ENCODE results near the gene KIF25.

Gene KIF25

GRCh38 chr6:168056892-168057527, 59.5 kb downstream of the KIF25 start:
- Mint-ChIP-seq H3K36me3 (ENCODE audit: low read depth) (no peaks in the 10 kb centered on the region), H3K27ac (no peak overlapping the region), H3K27me3 (no peaks in the 10 kb centered on the region), H3K9me3 (no peaks in the 10 kb centered on the region), H3K4me3 (no peak overlapping the region), H3K4me1 (no peaks in the 10 kb centered on the region)
- ATAC-seq (no peak), DNase-seq (no peak)

GRCh38 chr6:168057836-168058235, 60.4 kb downstream of the KIF25 start:
- Mint-ChIP-seq H3K4me3 (no peak overlapping the region), H3K4me1 (no peaks in the 10 kb centered on the region), H3K27ac (no peak overlapping the region), H3K27me3 (no peaks in the 10 kb centered on the region), H3K9me3 (no peaks in the 10 kb centered on the region), H3K36me3 (ENCODE audit: low read depth) (no peaks in the 10 kb centered on the region)
- ATAC-seq (no peak), DNase-seq (no peak)

GRCh38 chr6:168058691-168059551, 61.5 kb downstream of the KIF25 start:
- DNase-seq (no peak), ATAC-seq (no peak)
- H3K36me3 Mint-ChIP-seq (ENCODE audit: low read depth), result no peaks in the 10 kb centered on the region
- H3K4me3 Mint-ChIP-seq, result no peak overlapping the region
- H3K27me3 Mint-ChIP-seq, result no peaks in the 10 kb centered on the region
- H3K9me3 Mint-ChIP-seq, result no peaks in the 10 kb centered on the region
- no peak overlapping the region for H3K27ac Mint-ChIP-seq
- no peaks in the 10 kb centered on the region for H3K4me1 Mint-ChIP-seq

GRCh38 chr6:168060521-168060931, 63.1 kb downstream of the KIF25 start:
- H3K27me3 Mint-ChIP-seq, result no peaks in the 10 kb centered on the region

GRCh38 chr6:168061269-168062210, 64.1 kb downstream of the KIF25 start:
- ATAC-seq, result no peak
- no peaks in the 10 kb centered on the region for H3K9me3 Mint-ChIP-seq
- DNase-seq, result no peak
- no peaks in the 10 kb centered on the region for H3K4me1 Mint-ChIP-seq
- H3K27ac Mint-ChIP-seq, result no peak overlapping the region
- H3K36me3 Mint-ChIP-seq (ENCODE audit: low read depth), result no peaks in the 10 kb centered on the region
- no peaks in the 10 kb centered on the region for H3K27me3 Mint-ChIP-seq
- no peak overlapping the region for H3K4me3 Mint-ChIP-seq

More at GRCh38 chr6:168060521-168060931, 63.1 kb downstream of the KIF25 start:
- ATAC-seq (no peak), DNase-seq (no peak)
- H3K36me3 Mint-ChIP-seq (ENCODE audit: low read depth), result no peaks in the 10 kb centered on the region
- H3K27ac Mint-ChIP-seq, result no peak overlapping the region
- H3K9me3 Mint-ChIP-seq, result no peaks in the 10 kb centered on the region
- no peaks in the 10 kb centered on the region for H3K4me1 Mint-ChIP-seq
- no peak overlapping the region for H3K4me3 Mint-ChIP-seq

DNA sequence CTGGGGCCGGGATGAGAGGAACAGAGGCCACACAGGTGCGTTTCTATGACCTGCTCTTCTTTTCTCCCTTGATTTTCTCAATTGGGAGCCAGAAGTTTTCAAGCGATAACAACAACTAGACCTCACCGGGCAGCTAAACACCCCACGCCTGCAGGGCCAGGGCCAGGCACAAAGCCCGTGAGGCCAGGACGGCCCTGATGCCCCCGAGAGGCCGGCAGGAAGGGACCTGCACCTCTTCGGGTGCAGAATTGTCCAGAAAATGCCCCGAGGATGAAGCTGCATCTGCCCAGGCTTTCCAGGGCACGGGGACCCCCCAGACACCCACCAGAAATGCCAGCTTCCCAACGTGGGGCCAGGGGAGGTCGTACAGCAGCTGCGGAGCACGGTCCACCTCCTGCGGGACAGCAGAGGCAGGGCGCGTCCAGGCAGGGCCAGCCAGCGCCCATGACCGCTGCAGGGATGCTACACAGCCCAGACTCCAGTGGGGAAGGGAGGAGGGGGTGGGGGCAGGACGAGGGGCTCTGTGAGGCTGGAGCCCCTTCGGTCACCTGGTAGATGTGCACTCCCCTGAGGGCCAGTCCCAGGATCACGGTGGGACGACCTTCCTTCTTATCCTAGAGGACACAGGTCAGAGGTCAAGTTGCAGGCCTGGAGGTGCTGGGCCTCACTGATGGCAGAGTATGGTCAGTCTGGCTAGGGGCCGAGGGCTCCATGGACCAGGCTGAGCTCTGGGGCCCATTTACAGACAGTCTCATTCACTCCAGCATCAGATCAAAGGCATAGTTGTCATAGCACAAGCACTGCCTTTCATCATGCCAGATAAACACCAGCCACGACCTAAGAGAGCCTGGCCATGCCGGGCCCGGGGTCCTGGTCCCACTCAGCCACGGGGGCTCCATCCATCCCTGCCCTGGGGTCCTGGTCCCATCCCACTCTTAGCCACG, 65.1 kb downstream of the KIF25 start:
- no peak overlapping the region for H3K27ac Mint-ChIP-seq
- no peaks in the 10 kb centered on the region for H3K36me3 Mint-ChIP-seq (ENCODE audit: low read depth)
- no peaks in the 10 kb centered on the region for H3K9me3 Mint-ChIP-seq
- H3K4me1 Mint-ChIP-seq, result no peaks in the 10 kb centered on the region
- DNase-seq (no peak), ATAC-seq (no peak)
- no peaks in the 10 kb centered on the region for H3K27me3 Mint-ChIP-seq
- no peak overlapping the region for H3K4me3 Mint-ChIP-seq

GRCh38 chr6:168063431-168063830, 66.0 kb downstream of the KIF25 start:
- H3K4me1 Mint-ChIP-seq, result no peaks in the 10 kb centered on the region

DNA sequence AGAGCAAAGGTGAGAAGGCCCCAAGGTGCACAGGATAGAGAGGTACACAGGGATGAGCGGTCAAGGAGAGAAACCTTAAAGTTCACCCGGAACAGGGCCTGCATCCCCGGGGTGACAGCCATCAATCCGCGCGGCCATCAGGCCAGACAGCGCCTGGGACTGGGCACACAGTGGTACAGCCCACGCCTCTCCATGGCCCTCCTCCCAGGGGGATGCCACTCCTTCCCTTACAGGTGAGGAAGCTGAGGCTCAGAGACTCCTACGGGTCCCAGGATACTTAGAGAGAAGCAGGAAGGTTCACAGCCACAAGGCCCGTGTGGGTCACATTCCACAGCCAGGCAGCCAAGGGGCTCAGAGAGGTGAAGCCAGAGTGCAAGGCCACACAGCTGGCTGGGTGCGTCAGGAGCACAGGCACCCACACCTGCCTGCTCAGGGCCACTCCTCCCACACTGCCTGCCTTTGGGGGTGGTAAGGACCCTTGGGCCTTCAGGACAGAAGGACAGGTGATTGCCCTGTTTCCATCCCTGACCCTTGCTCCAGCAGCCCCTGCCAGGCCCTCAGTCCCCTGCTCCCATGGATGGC, 66.8 kb downstream of the KIF25 start:
- DNase-seq (no peak), ATAC-seq (no peak)
- H3K4me1 Mint-ChIP-seq, result no peaks in the 10 kb centered on the region
- H3K36me3 Mint-ChIP-seq (ENCODE audit: low read depth), result no peaks in the 10 kb centered on the region
- H3K4me3 Mint-ChIP-seq, result no peak overlapping the region
- H3K27me3 Mint-ChIP-seq, result no peaks in the 10 kb centered on the region
- no peaks in the 10 kb centered on the region for H3K9me3 Mint-ChIP-seq
- no peak overlapping the region for H3K27ac Mint-ChIP-seq

More at GRCh38 chr6:168063431-168063830, 66.0 kb downstream of the KIF25 start:
- no peaks in the 10 kb centered on the region for H3K9me3 Mint-ChIP-seq
- no peak overlapping the region for H3K27ac Mint-ChIP-seq
- no peak for ATAC-seq
- no peak for DNase-seq
- no peaks in the 10 kb centered on the region for H3K27me3 Mint-ChIP-seq
- no peak overlapping the region for H3K4me3 Mint-ChIP-seq
- no peaks in the 10 kb centered on the region for H3K36me3 Mint-ChIP-seq (ENCODE audit: low read depth)

DNA sequence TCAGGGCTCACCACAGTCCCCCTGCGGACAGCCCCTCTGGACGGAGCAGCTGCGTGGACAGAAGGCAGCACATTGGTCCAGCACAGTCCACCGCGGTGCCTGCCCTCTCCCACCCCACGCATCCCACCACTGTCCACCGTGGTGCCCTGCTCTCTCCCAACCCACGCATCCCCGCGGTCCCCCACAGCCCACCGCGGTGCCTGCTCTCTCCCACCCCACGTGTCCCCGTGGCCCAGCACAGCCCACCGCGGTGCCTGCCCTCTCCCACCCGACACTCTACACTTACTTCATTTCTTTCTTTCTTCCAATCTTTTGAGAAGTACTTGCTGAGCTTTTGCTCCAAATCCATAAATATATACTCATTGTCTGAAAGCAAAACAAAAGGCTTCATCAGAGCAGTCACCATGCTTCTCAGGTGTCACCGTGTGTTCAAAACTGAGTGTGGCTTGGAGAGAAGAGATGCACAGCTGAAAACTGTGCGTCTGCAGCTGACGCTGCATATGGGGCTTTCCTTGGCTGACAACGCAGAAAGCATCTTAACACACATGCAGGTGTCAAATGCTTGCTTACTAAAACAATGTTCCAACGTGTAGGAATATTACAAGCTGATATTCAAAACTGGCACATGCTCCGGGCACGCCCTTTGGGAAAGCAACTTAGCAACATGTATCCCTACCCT, 69.7 kb downstream of the KIF25 start:
- H3K4me3 Mint-ChIP-seq, result no peak overlapping the region
- H3K9me3 Mint-ChIP-seq, result no peaks in the 10 kb centered on the region
- no peaks in the 10 kb centered on the region for H3K36me3 Mint-ChIP-seq (ENCODE audit: low read depth)
- no peaks in the 10 kb centered on the region for H3K27me3 Mint-ChIP-seq
- H3K27ac Mint-ChIP-seq, result no peak overlapping the region
- no peaks in the 10 kb centered on the region for H3K4me1 Mint-ChIP-seq
- no peak for ATAC-seq
- no peak for DNase-seq

- H3K4me1 Mint-ChIP-seq, result no peaks in the 10 kb centered on the region
- no peaks in the 10 kb centered on the region for H3K9me3 Mint-ChIP-seq
- no peaks in the 10 kb centered on the region for H3K36me3 Mint-ChIP-seq (ENCODE audit: low read depth)
- H3K27me3 Mint-ChIP-seq, result no peaks in the 10 kb centered on the region
- ATAC-seq (no peak), DNase-seq (no peak)
- H3K27ac Mint-ChIP-seq, result no peak overlapping the region
- H3K4me3 Mint-ChIP-seq, result no peak overlapping the region
Observed at GRCh38 chr6:168070804-168071203, 73.3 kb downstream of the KIF25 start.

GRCh38 chr6:168071620-168072019, 74.1 kb downstream of the KIF25 start:
- no peaks in the 10 kb centered on the region for H3K36me3 Mint-ChIP-seq (ENCODE audit: low read depth)
- DNase-seq (no peak), ATAC-seq (no peak)
- H3K4me1 Mint-ChIP-seq, result no peaks in the 10 kb centered on the region
- H3K27me3 Mint-ChIP-seq, result no peaks in the 10 kb centered on the region
- no peaks in the 10 kb centered on the region for H3K9me3 Mint-ChIP-seq
- no peak overlapping the region for H3K27ac Mint-ChIP-seq
- no peak overlapping the region for H3K4me3 Mint-ChIP-seq

- DNase-seq, result no peak
- Mint-ChIP-seq H3K9me3 (no peaks in the 10 kb centered on the region), H3K36me3 (ENCODE audit: low read depth) (no peaks in the 10 kb centered on the region), H3K4me3 (no peak overlapping the region), H3K27me3 (no peaks in the 10 kb centered on the region), H3K27ac (no peak overlapping the region), H3K4me1 (no peaks in the 10 kb centered on the region)
- no peak for ATAC-seq
Observed at GRCh38 chr6:168072261-168072660, 74.8 kb downstream of the KIF25 start.

- no peak for ATAC-seq
- H3K4me3 Mint-ChIP-seq, result no peak overlapping the region
- H3K9me3 Mint-ChIP-seq, result no peaks in the 10 kb centered on the region
- H3K4me1 Mint-ChIP-seq, result no peaks in the 10 kb centered on the region
- no peaks in the 10 kb centered on the region for H3K27me3 Mint-ChIP-seq
- no peaks in the 10 kb centered on the region for H3K36me3 Mint-ChIP-seq (ENCODE audit: low read depth)
- no peak overlapping the region for H3K27ac Mint-ChIP-seq
- DNase-seq, result no peak
Observed at GRCh38 chr6:168072730-168073129, 75.3 kb downstream of the KIF25 start.

Measured in activated naive CD8-positive, alpha-beta T cell treated with anti-CD3 and anti-CD28 coated beads, Interleukin-2, amount 50 U/mL, for 24 hours (primary cell).